K562 (cell line): ENCODE results near the gene PRH1. TPM values are rescaled to one million over a fixed set of nuclear protein-coding genes. Genes with fewer than 3 reads are reported as not detected.

Experiments used
- ATAC-seq: fragments of 200-7000 bp; cut with Tn5 transposase; 3 replicates; pipeline ENCODE4 v1.9.1; 2020; ENCODE audit warnings: moderate library complexity
- BruUV-seq: library from RNA; stranded (reverse); fragments of 400-500 nt; replicated peaks from 2 replicates; lab custom pipeline; 2021; lab: Mats Ljungman, UMichigan
- CTCF ChIA-PET: fragments of 300-600 bp; formaldehyde crosslinking; extraction: SDS; loops from one replicate; lab custom pipeline; 2021; ENCODE audit warnings: low intra/inter-chr PET ratio; lab: Yijun Ruan, JAX
- POLR2A ChIA-PET: fragments of 300-600, 350-650 bp; sonication (Branson Sonifier 250); formaldehyde crosslinking; extraction: SDS; loops from one replicate; lab custom pipeline; 2021; ENCODE audit warnings: antibody characterized with exemption, inconsistent platforms; lab: Yijun Ruan, JAX
- DNase-seq, 4 experiments: peaks; one replicate each; pipeline versions ENCODE4 v3.0.0 to v3.0.0-alpha.2; 2011 to 2018; ENCODE audit warnings: low spot score in 3 of 4, mixed read lengths in 3 of 4; ENCODE audit errors: extremely low read depth in 1 of 4
- FAIRE-seq: peaks from 2 replicates; lab custom pipeline; 2011; peaks lifted over from hg19 to GRCh38; lab: Jason Lieb, UNC
- H2AFZ ChIP-seq: 2 replicates; pipeline ENCODE4 v1.6.0; 2011; ENCODE audit warnings: low read depth, low read length, control low read depth, inconsistent platforms
- H3K27ac ChIP-seq: fragments of 200-600 bp; 3 replicates; pipeline ENCODE4 v1.8.0; 2011; ENCODE audit warnings: low read depth, mild to moderate bottlenecking, control low read depth, inconsistent platforms, low read length, moderate library complexity, mixed read lengths; ENCODE audit errors: extremely low read depth
- H3K27me3 ChIP-seq, 2 experiments: fragments of 300-600 bp in 1 of 2; 2 replicates in 1 of 2; 3 replicates in 1 of 2; pipeline versions ENCODE4 v1.6.0 to v1.8.0; 2011; ENCODE audit warnings: inconsistent platforms in 2 of 2, low read length in 2 of 2, mild to moderate bottlenecking in 1 of 2, mixed read lengths in 1 of 2, moderate library complexity in 1 of 2; ENCODE audit not compliant: control insufficient read depth in 2 of 2, insufficient read depth in 2 of 2
- H3K36me3 ChIP-seq: fragments of 300-600 bp; 3 replicates; pipeline ENCODE4 v1.8.0; 2011; ENCODE audit warnings: mild to moderate bottlenecking, low read length, inconsistent platforms; ENCODE audit not compliant: control insufficient read depth, insufficient read depth
- H3K4me1 ChIP-seq, 2 experiments: fragments of 200-600 bp in 1 of 2; replicated peaks in 1 of 2; 2 replicates in 1 of 2; 3 replicates in 1 of 2; pipeline versions ENCODE4 v1.5.1 to v1.8.0; 2011; ENCODE audit warnings: inconsistent platforms in 2 of 2, low read length in 2 of 2, mild to moderate bottlenecking in 1 of 2, mixed read lengths in 1 of 2, moderate library complexity in 1 of 2; ENCODE audit not compliant: control insufficient read depth in 2 of 2, insufficient read depth in 2 of 2
- H3K4me2 ChIP-seq: 2 replicates; pipeline ENCODE4 v1.6.1; 2011; ENCODE audit warnings: low read length, control low read depth, inconsistent platforms, mixed read lengths; ENCODE audit not compliant: insufficient read depth
- H3K4me3 ChIP-seq: fragments of 200-600 bp; sonication (generic), shearing (Covaris generic); 2 replicates; pipeline ENCODE4 v1.5.1; 2016; ENCODE audit warnings: control low read depth, inconsistent platforms
- H3K79me2 ChIP-seq: fragments of 200-600 bp; 3 replicates; pipeline ENCODE4 v1.8.0; 2011; ENCODE audit warnings: low read length, inconsistent platforms; ENCODE audit not compliant: control insufficient read depth, insufficient read depth
- H3K9ac ChIP-seq, 2 experiments: 2 replicates each; pipeline versions ENCODE4 v1.6.0 to v1.6.1; 2011; ENCODE audit warnings: low read depth in 2 of 2, low read length in 2 of 2, control low read depth in 1 of 2, inconsistent platforms in 1 of 2, mild to moderate bottlenecking in 1 of 2, mixed read lengths in 1 of 2; ENCODE audit not compliant: insufficient read depth in 1 of 2
- H3K9me1 ChIP-seq: one replicate; pipeline ENCODE4 v1.6.0; 2011; ENCODE audit warnings: inconsistent platforms, mild to moderate bottlenecking, low read length, moderate library complexity; ENCODE audit not compliant: control insufficient read depth, insufficient read depth
- H3K9me3 ChIP-seq: replicated peaks from 2 replicates; pipeline ENCODE4 v1.5.1; 2011; ENCODE audit warnings: low read depth, low read length, inconsistent platforms; ENCODE audit not compliant: control insufficient read depth, insufficient read depth
- H4K20me1 ChIP-seq: replicated peaks from 2 replicates; pipeline ENCODE4 v1.6.1; 2011; ENCODE audit warnings: low read length, inconsistent platforms, mixed read lengths; ENCODE audit not compliant: control insufficient read depth, insufficient read depth
- ARID1B ChIP-seq: fragments of 450-650 bp; IDR thresholded peaks from 2 replicates; pipeline ENCODE4 v1.6.1; 2016; ENCODE audit warnings: antibody characterized with exemption, mild to moderate bottlenecking, inconsistent platforms
- ATF4 ChIP-seq: fragments of 450-650 bp; formaldehyde crosslinking; IDR thresholded peaks from 2 replicates; pipeline ENCODE4 v1.4.0; 2022; ENCODE audit warnings: mild to moderate bottlenecking, moderate library complexity
- CSDE1 ChIP-seq, 2 experiments: fragments of 450-650 bp; IDR thresholded peaks; 2 replicates each; pipeline ENCODE4 v1.6.1; 2016; ENCODE audit warnings: mild to moderate bottlenecking in 1 of 2
- GABPA ChIP-seq: fragments of 200-800 bp; sonication (Bioruptor generic); conservative IDR thresholded peaks from 2 replicates; pipeline ENCODE4 v1.6.1; 2016; ENCODE audit warnings: low read depth, missing genetic modification characterization, missing compliant biosample characterization
- HDGF ChIP-seq: fragments of 450-650 bp; IDR thresholded peaks from 2 replicates; pipeline ENCODE4 v1.6.1; 2016
- HNRNPUL1 ChIP-seq: fragments of 200-400 bp; formaldehyde crosslinking; IDR thresholded peaks from 2 replicates; pipeline ENCODE4 v1.6.1; 2017; ENCODE audit warnings: low read length
- NELFE ChIP-seq: IDR thresholded peaks from 2 replicates; pipeline ENCODE4 v1.6.1; 2011; ENCODE audit warnings: mild to moderate bottlenecking; ENCODE audit not compliant: insufficient read depth, insufficient read length
- NEUROD1 ChIP-seq: fragments of 150-350 bp; IDR thresholded peaks from 2 replicates; pipeline ENCODE4 v1.6.1; 2014; ENCODE audit warnings: borderline replicate concordance, low read length, low read depth; ENCODE audit not compliant: partially characterized antibody
- RBBP5 ChIP-seq: fragments of 200-600 bp; sonication (generic); IDR thresholded peaks from 2 replicates; pipeline ENCODE4 v1.6.1; 2012; ENCODE audit warnings: borderline replicate concordance, mild to moderate bottlenecking, low read length, control low read depth, inconsistent platforms; ENCODE audit not compliant: insufficient read depth, poor library complexity, severe bottlenecking
- RBM22 ChIP-seq: fragments of 200-400 bp; formaldehyde crosslinking; IDR thresholded peaks from 2 replicates; pipeline ENCODE4 v1.6.1; 2018; ENCODE audit warnings: low read length, low read depth; ENCODE audit not compliant: poor library complexity, severe bottlenecking
- RFX5 ChIP-seq: IDR thresholded peaks from 2 replicates; pipeline ENCODE4 v1.6.1; 2011; ENCODE audit warnings: low read depth, mild to moderate bottlenecking, improper control_type of control experiment, low read length
- SIN3A ChIP-seq, 2 experiments: fragments of 150-350 bp in 1 of 2; IDR thresholded peaks; 2 replicates each; pipeline ENCODE4 v1.6.1; 2011 to 2016; ENCODE audit warnings: borderline replicate concordance in 2 of 2, low read depth in 2 of 2, low read length in 2 of 2, mild to moderate bottlenecking in 2 of 2, moderate library complexity in 2 of 2; ENCODE audit not compliant: control insufficient read depth in 1 of 2
- SIRT6 ChIP-seq: IDR thresholded peaks from one replicate; pipeline ENCODE4 v1.6.1; 2012; ENCODE audit warnings: low read depth, mild to moderate bottlenecking, control low read depth, inconsistent platforms, low read length, moderate library complexity
- SRF ChIP-seq, 2 experiments: fragments of 250-450, 450-650 bp in 1 of 2; sonication (Bioruptor Pico) in 1 of 2; sonication (generic) in 1 of 2; formaldehyde crosslinking; IDR thresholded peaks; 2 replicates each; pipeline versions ENCODE4 v1.5.0 to v1.5.1; 2020 to 2022; ENCODE audit warnings: mild to moderate bottlenecking in 1 of 2, missing genetic modification reagents in 1 of 2
- SRSF7 ChIP-seq: fragments of 200-400 bp; formaldehyde crosslinking; optimal IDR thresholded peaks from 2 replicates; pipeline ENCODE3; 2017; ENCODE audit warnings: mild to moderate bottlenecking, low read depth, low read length
- WHSC1 ChIP-seq: IDR thresholded peaks from one replicate; pipeline ENCODE4 v1.6.1; 2012; ENCODE audit warnings: low read length, control low read depth, inconsistent platforms
- ZC3H4 ChIP-seq: sonication (generic); formaldehyde crosslinking; IDR thresholded peaks from 2 replicates; pipeline ENCODE4 v1.9.0; 2021; ENCODE audit warnings: missing genetic modification reagents, borderline replicate concordance
- ZNF24 ChIP-seq: fragments of 450-650 bp; IDR thresholded peaks from 2 replicates; pipeline ENCODE4 v1.6.1; 2016
- ZNF561 ChIP-seq: fragments of 450-650 bp; formaldehyde crosslinking; conservative IDR thresholded peaks from 2 replicates; pipeline ENCODE4 v1.4.0; 2020; ENCODE audit warnings: mild to moderate bottlenecking, moderate library complexity
- WGBS: fragments of 100-300 bp; shearing (Covaris generic); methylation state at CpG from one replicate; pipeline ENCODE4 v1.1.6; 2016; ENCODE audit warnings: low coverage, mixed read lengths; ENCODE audit not compliant: insufficient coverage; ENCODE audit errors: missing lambda C conversion rate; 5-methylcytosine and 5-hydroxymethylcytosine counted together
- in situ Hi-C: fragments of 300-500 bp; cut with MboI; formaldehyde crosslinking; loops from 4 replicates; pipeline ENCODE4 v1.15.0; 2018; ENCODE audit warnings: inconsistent platforms, mixed read lengths
- intact Hi-C: fragments of 100-400 bp; cut with micrococcal nuclease; formaldehyde crosslinking; loops from 2 replicates; pipeline ENCODE4 v1.14.2; 2022
- polyA plus RNA-seq, 8 experiments: library from polyadenylated mRNA; depleted of rRNA in 4 of 8; stranded (reverse) in 5 of 8; unstranded in 3 of 8; fragments of >200 nt; fragmentation: Nextera tagmentation in 2 of 8; fragmentation: Illumina TruSeq in 1 of 8; extraction: Ambion mirVana in 2 of 8; extraction: Trizol in 1 of 8; gene quantifications; 2 replicates each; pipeline versions ENCODE4 v1.2.1 to v1.2.3, GENCODE V29; 2011 to 2014; ENCODE audit warnings: inconsistent platforms in 1 of 8, missing spikeins in 1 of 8
- total RNA-seq, 7 experiments: library from RNA; depleted of rRNA in 6 of 7; stranded (reverse); fragments of >200 nt in 6 of 7; fragmentation: Illumina TruSeq in 2 of 7; extraction: Trizol in 2 of 7; gene quantifications; 2 replicates each; pipeline versions ENCODE4 v1.2.1 to v1.2.3, GENCODE V29; 2011 to 2021; ENCODE audit warnings: low replicate concordance in 1 of 7

Gene PRH1
- total and polyA plus RNA-seq, 9 of the 15 experiments (the other 6 are each of a cell fraction or from before 2014, with no cell fraction given) = 1.2 to 14.2 (median 6.0) TPM

GRCh38 chr12:10849425-10849878, 34.6 kb downstream of the PRH1 start, which contains the start of gene PRR4:
PRR4 (minus strand) TSS chr12:10849475; CDS start chr12:10849437, 38 bp downstream.
- POLR2A ChIA-PET = no interaction called here
- BruUV-seq = no TSS peak
- TF ChIP-seq RFX5 (no peak), CSDE1 (IDR thresholded peaks at IDR 0.05) (no peak), SRSF7 (no peak), ZC3H4 (CRISPR knock-in tag) (no peak), RBM22 (no peak), WHSC1 (no peak), GABPA (no peak), SIN3A (IDR thresholded peaks at IDR 0.05; ENCODE audit: borderline replicate concordance in 2 of 2, control insufficient read depth in 1 of 2, low read depth in 2 of 2, low read length in 2 of 2) (no peak), SIRT6 (no peak), ATF4 (CRISPR knock-in tag) (no peak), ZNF561 (CRISPR knock-in tag) (no peak), ARID1B (no peak), RBBP5 (no peak), HDGF (no peak), HNRNPUL1 (no peak), NEUROD1 (no peak), SRF (CRISPR knock-in tag; IDR thresholded peaks at IDR 0.05) (no peak), NELFE (no peak), ZNF24 (no peak)
- TF ChIP-seq, all 486 proteins: peak for 0
- CTCF ChIA-PET = no interaction called here
- Histone ChIP-seq H3K4me2 (no peak within 1 kb of the TSS), H3K27me3 (no peaks in the 10 kb centered on the region), H3K4me3 (no peak within 1 kb of the TSS), H4K20me1 (no peaks in the 10 kb centered on the region), H3K9me1 (no peaks in the 10 kb centered on the region), H3K9me3 (no peaks in the 10 kb centered on the region), H3K27ac (no peak within 1 kb of the TSS), H3K79me2 (no peaks in the 10 kb centered on the region), H3K36me3 (no peaks in the 10 kb centered on the region), H2AFZ (no peak within 1 kb of the TSS), H3K4me1 (no peaks in the 10 kb centered on the region), H3K9ac (no peak within 1 kb of the TSS)
- no peak for FAIRE-seq
- in situ Hi-C loops (no loop called here), intact Hi-C loops (no loop called here)
- ATAC-seq = no peak
- WGBS = 55% methylated on average over 4 of the region's 4 CpGs
- DNase-seq = no peak
